ENCODE data around the gene SPACA4. TPM values are rescaled to one million over a fixed set of nuclear protein-coding genes. Genes with fewer than 3 reads are reported as not detected.

Gene SPACA4
- total RNA-seq, 4 donors from 2014 or later = not detected

DNA sequence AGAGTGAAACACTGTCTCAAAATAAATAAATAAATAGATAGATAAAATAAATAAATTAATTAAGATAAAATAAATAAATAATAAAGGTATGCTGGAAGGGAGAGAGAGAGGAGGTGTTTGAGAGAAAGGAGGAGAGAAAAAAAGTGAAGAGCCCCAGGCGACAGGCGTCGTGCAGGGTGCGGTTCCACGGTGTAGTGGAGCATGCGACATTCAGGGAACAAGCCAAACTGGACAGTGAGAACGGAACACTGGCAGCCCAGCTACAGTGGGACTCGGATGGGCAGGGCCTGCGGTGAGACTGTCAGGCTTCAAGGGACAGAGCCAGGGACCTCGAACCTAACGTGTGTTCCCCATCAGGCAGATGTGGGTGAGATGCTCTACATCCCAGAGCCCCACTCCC lies 45.1 kb upstream of the SPACA4 start:
- 89% methylated on average over 11 of the region's 11 CpGs for WGBS
- peaks cover 0 to 15% (median 3%) of the 10 kb centered on the region in 4 donors for H3K27me3 ChIP-seq
- no peaks in the 10 kb centered on the region for H3K36me3 ChIP-seq
- no peak overlapping the region for H3K4me3 ChIP-seq
- H3K9me3 ChIP-seq = no peaks in the 10 kb centered on the region
- DNase-seq (ENCODE audit: extremely low spot score) = no peak
- no peak overlapping the region for H3K27ac ChIP-seq (replicated peaks in 1 of 4)
- intact Hi-C loops (cut with DNase I) = no loop called here
- H3K4me1 ChIP-seq = peaks cover 0 to 5% (median 2%) of the 10 kb centered on the region in 4 donors
- TF ChIP-seq POLR2A (IDR thresholded peaks at IDR 0.05; ENCODE audit: low read depth) (no peak), POLR2AphosphoS5 (IDR thresholded peaks at IDR 0.05) (no peak), EP300 (IDR thresholded peaks at IDR 0.05) (no peak)
- TF ChIP-seq, protein P1, sequence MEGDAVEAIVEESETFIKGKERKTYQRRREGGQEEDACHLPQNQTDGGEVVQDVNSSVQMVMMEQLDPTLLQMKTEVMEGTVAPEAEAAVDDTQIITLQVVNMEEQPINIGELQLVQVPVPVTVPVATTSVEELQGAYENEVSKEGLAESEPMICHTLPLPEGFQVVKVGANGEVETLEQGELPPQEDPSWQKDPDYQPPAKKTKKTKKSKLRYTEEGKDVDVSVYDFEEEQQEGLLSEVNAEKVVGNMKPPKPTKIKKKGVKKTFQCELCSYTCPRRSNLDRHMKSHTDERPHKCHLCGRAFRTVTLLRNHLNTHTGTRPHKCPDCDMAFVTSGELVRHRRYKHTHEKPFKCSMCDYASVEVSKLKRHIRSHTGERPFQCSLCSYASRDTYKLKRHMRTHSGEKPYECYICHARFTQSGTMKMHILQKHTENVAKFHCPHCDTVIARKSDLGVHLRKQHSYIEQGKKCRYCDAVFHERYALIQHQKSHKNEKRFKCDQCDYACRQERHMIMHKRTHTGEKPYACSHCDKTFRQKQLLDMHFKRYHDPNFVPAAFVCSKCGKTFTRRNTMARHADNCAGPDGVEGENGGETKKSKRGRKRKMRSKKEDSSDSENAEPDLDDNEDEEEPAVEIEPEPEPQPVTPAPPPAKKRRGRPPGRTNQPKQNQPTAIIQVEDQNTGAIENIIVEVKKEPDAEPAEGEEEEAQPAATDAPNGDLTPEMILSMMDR (IDR thresholded peaks at IDR 0.05) = no peak

DNA sequence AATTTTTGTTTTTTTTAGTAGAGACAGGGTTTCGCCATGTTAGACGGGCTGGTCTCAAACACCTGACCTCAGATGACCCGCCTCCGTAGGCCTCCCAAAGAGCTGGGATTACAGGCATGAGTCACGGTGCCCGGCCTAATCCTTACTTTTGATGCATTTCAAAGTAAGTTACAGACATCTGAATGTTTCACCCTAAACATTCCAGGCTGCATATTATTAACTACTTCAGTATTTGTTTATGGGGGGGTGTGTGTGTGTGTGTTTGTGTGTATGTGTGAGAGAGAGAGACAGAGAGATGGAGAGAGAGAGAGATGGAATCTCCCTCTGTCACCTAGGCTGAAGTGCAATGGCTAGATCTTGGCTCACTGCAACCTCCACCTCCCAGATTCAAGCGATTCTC lies 41.5 kb upstream of the SPACA4 start:
- Histone ChIP-seq H3K4me3 (no peak overlapping the region), H3K36me3 (no peaks in the 10 kb centered on the region), H3K4me1 (peaks cover 8 to 19% (median 16%) of the 10 kb centered on the region in 4 donors), H3K27ac (replicated peaks in 1 of 4) (no peak overlapping the region), H3K27me3 (peaks cover 0 to under 1% (median 0%) of the 10 kb centered on the region in 4 donors), H3K9me3 (no peaks in the 10 kb centered on the region)
- DNase-seq (ENCODE audit: extremely low spot score) = no peak
- intact Hi-C loops (cut with DNase I) = no loop called here
- WGBS = 95% methylated on average over 7 of the region's 7 CpGs
- TF ChIP-seq POLR2AphosphoS5 (IDR thresholded peaks at IDR 0.05) = no peak

DNA sequence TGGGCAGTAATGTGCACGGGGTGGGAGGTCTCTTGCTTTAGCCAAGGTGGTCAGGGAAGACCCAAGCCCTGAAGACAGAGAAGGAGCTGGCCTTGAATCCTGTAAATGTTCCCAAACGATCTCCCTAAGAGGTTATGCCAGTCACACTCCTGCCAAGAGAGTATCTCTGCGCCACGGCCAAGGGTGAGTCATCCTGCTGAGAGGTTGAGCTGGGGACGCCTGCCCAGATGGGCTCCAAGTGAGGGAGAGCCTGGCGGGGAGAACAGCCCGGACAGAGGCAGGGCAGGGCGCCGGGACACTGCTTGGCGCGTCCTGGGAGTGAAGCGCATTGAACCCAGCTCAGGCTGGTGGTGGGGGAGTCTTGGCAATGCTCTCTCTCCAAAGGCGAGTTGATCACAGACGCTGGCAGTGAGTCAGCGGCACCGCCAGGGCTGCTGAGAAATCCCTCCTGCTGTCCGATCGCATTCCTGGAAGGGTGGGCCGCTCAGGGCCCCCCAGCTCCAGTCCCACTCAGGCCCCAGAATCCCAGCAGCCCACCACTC lies 38.1 kb upstream of the SPACA4 start:
- Histone ChIP-seq H3K27ac (replicated peaks in 1 of 4) (peak overlapping the region; percentile 67 to 80 (median 76)), H3K4me1 (peaks cover 8 to 19% (median 16%) of the 10 kb centered on the region in 4 donors), H3K27me3 (no peaks in the 10 kb centered on the region), H3K9me3 (no peaks in the 10 kb centered on the region), H3K36me3 (no peaks in the 10 kb centered on the region), H3K4me3 (peak overlapping the region in 2 of 4 donors; percentile 23 to 40)
- intact Hi-C loops (cut with DNase I) = no loop called here
- 10% methylated on average over 15 of the region's 19 CpGs for WGBS
- peak; percentile 96 for DNase-seq (ENCODE audit: extremely low spot score)
- TF ChIP-seq, protein P1 (IDR thresholded peaks at IDR 0.05) = no peak
- TF ChIP-seq POLR2AphosphoS5 (IDR thresholded peaks at IDR 0.05) = peak; percentile 64 to 78

DNA sequence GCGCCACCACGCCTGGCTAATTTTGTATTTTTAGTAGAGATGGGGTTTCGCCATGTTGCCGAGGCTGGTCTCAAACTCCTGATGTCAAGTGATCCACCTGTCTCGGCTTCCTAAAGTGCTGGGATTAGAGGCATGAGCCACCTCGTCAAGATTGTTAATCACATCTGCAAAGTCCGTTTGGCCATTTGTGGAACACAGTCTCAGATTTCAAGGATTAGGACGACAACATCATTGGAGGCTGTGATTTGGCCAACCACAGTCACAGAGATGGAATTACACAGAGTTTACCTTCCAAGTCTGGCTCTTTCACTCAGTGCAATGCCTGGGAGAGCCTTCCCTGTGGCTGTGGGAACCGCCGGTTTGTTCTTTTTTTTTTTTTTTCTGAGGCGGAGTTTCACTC lies 36.7 kb upstream of the SPACA4 start:
- no peak for DNase-seq (ENCODE audit: extremely low spot score)
- Histone ChIP-seq H3K4me1 (peaks cover 8 to 19% (median 16%) of the 10 kb centered on the region in 4 donors), H3K27ac (replicated peaks in 1 of 4) (no peak overlapping the region), H3K36me3 (no peaks in the 10 kb centered on the region), H3K4me3 (no peak overlapping the region), H3K27me3 (no peaks in the 10 kb centered on the region), H3K9me3 (no peaks in the 10 kb centered on the region)
- intact Hi-C loops (cut with DNase I) = no loop called here
- 72% methylated on average over 11 of the region's 11 CpGs for WGBS
- TF ChIP-seq EP300 (IDR thresholded peaks at IDR 0.05) (no peak), POLR2AphosphoS5 (IDR thresholded peaks at IDR 0.05) (no peak), POLR2A (IDR thresholded peaks at IDR 0.05; ENCODE audit: low read depth) (no peak)
- TF ChIP-seq, protein P1 (IDR thresholded peaks at IDR 0.05) = no peak

DNA sequence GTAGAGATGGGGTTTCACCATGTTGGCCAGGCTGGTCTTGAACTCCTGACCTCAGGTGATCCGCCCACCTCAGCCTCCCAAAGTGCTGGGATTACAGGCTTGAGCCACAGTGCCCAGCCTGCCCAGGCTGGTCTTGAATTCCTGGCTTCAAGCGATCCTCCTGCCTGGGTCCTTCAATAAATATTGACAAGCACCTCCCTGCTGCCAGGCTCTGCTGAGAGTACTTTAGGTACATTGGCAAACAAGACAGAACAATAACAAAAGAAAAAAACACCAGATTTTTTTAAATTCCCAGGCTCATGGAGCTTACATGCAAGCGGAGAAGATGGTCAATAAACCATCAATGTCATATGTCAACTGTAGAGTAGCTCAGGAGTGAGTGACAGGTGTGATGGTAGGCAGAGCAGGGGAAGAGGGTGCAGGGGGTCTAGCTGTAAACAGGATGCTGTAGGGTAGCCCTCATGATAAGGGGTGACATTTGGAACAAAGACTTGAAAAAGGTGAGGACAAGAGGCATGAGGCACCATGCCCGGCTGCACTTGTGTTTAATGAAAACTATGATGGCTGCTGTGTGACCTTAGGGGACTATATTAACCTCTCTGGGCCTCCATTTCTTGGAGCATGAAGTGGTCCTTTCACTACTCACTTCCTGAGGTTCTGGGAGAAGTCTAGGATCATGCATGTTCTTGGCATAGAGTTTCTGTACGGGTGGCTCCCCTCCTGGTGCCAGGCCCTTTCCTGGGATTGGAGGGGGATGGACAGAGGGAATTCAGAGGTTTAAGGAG lies 35.0 kb upstream of the SPACA4 start:
- H3K4me3 ChIP-seq = no peak overlapping the region
- 80% methylated on average over 5 of the region's 5 CpGs for WGBS
- no peaks in the 10 kb centered on the region for H3K9me3 ChIP-seq
- H3K27ac ChIP-seq (replicated peaks in 1 of 4) = no peak overlapping the region
- intact Hi-C loops (cut with DNase I) = no loop called here
- H3K27me3 ChIP-seq = no peaks in the 10 kb centered on the region
- no peak for TF ChIP-seq POLR2AphosphoS5 (IDR thresholded peaks at IDR 0.05)
- TF ChIP-seq, protein P1 (IDR thresholded peaks at IDR 0.05) = no peak
- no peak for TF ChIP-seq POLR2A (IDR thresholded peaks at IDR 0.05; ENCODE audit: low read depth)
- no peak for TF ChIP-seq EP300 (IDR thresholded peaks at IDR 0.05)
- peaks cover 8 to 19% (median 16%) of the 10 kb centered on the region in 4 donors for H3K4me1 ChIP-seq
- no peaks in the 10 kb centered on the region for H3K36me3 ChIP-seq
- DNase-seq (ENCODE audit: extremely low spot score) = no peak

Data from esophagus muscularis mucosa (tissue), 4 donors.